ENCODE results near the gene UTP18. TPM values are rescaled to one million over a fixed set of nuclear protein-coding genes. Genes with fewer than 3 reads are reported as not detected.

The UTP18 gene
- total and polyA plus RNA-seq, 2 of the 13 experiments (the other 11 are each of a cell fraction or from before 2014, with no cell fraction given), result 35.2 to 104 TPM

- BruUV-seq (replicated peaks), result no TSS peak
- no peak for ATAC-seq
- H3K9me3 ChIP-seq (ENCODE audit: low read length), result no peaks in the 10 kb centered on the region
- in situ Hi-C loops (cut with HindIII; ENCODE audit: extremely low pct_ligation_motif_present, low pct_unique_long_range_greater_than_20kb), result no loop called here
- H3K9ac ChIP-seq (ENCODE audit: insufficient read depth, low read depth, low read length), result no peak overlapping the region
- H3K79me2 ChIP-seq (ENCODE audit: insufficient read depth, low read length), result peaks cover 75% of the 10 kb centered on the region
- H2AFZ ChIP-seq (ENCODE audit: low read length), result no peak overlapping the region
- H3K27me3 ChIP-seq (ENCODE audit: control insufficient read depth in 1 of 2, insufficient read depth in 2 of 2, low read length in 2 of 2), result no peaks in the 10 kb centered on the region
- CTCF ChIA-PET (ENCODE audit: low intra/inter-chr PET ratio, low total read pairs), result no interaction called here
- peaks cover 22% of the 10 kb centered on the region for H4K20me1 ChIP-seq (ENCODE audit: insufficient read depth, low read length)
- 81% methylated on average over 6 of the region's 6 CpGs for WGBS (ENCODE audit: low lambda C conversion rate)
- POLR2A ChIA-PET, result no interaction called here
- H3K27ac ChIP-seq (ENCODE audit: extremely low read length, insufficient read depth, low read length), result no peak overlapping the region
- FAIRE-seq, result no peak
- DNase-seq (ENCODE audit: low spot score), result no peak
- no peak overlapping the region for H3K4me2 ChIP-seq (ENCODE audit: low read depth, low read length)
- peaks cover 6 to 10% of the 10 kb centered on the region in 2 experiments; a peak in 3 of 5 replicates for H3K36me3 ChIP-seq (replicated peaks in 1 of 2; ENCODE audit: control insufficient read depth in 1 of 2, insufficient read depth in 2 of 2, low read length in 2 of 2)
- no peaks in the 10 kb centered on the region for H3K4me1 ChIP-seq (ENCODE audit: insufficient read depth, low read length)
- TF ChIP-seq HDAC1 (CRISPR knock-in tag; IDR thresholded peaks at IDR 0.05) (no peak), ZBTB26 (CRISPR knock-in tag; IDR thresholded peaks at IDR 0.05; ENCODE audit: borderline replicate concordance) (no peak), ZNF124 (CRISPR knock-in tag; IDR thresholded peaks at IDR 0.05) (no peak), ZNF512B (CRISPR knock-in tag; IDR thresholded peaks at IDR 0.05; ENCODE audit: borderline replicate concordance) (no peak), ZNF713 (CRISPR knock-in tag; IDR thresholded peaks at IDR 0.05) (no peak), ZNF350 (CRISPR knock-in tag; IDR thresholded peaks at IDR 0.05; ENCODE audit: borderline replicate concordance, low read depth) (no peak), FOSL1 (CRISPR knock-in tag; IDR thresholded peaks at IDR 0.05; ENCODE audit: borderline replicate concordance) (no peak), ZBED4 (CRISPR knock-in tag; IDR thresholded peaks at IDR 0.05; ENCODE audit: borderline replicate concordance) (no peak), E2F2 (CRISPR knock-in tag; IDR thresholded peaks at IDR 0.05; ENCODE audit: borderline replicate concordance) (no peak)
- intact Hi-C loops (cut with micrococcal nuclease; ENCODE audit: unreplicated experiment), result no loop called here
- H3K4me3 ChIP-seq (replicated peaks in 1 of 3; ENCODE audit: insufficient read depth in 1 of 3, low read depth in 2 of 3, low read length in 3 of 3), result no peak overlapping the region
Measured at GRCh38 chr17:51234162-51234561, 26.2 kb upstream of the UTP18 start.

All from HepG2 (cell line).